SH-SY5Y (cell line): ENCODE results near the gene SLC6A11.

Source experiments
- GATA2 ChIP-seq: IDR thresholded peaks from 2 replicates; pipeline ENCODE4 v1.6.1; 2011; ENCODE audit warnings: mild to moderate bottlenecking, low read depth, low read length
- GATA3 ChIP-seq: IDR thresholded peaks from 2 replicates; pipeline ENCODE4 v1.6.1; 2011; ENCODE audit warnings: low read depth, mild to moderate bottlenecking, low read length, moderate library complexity

Gene SLC6A11

DNA sequence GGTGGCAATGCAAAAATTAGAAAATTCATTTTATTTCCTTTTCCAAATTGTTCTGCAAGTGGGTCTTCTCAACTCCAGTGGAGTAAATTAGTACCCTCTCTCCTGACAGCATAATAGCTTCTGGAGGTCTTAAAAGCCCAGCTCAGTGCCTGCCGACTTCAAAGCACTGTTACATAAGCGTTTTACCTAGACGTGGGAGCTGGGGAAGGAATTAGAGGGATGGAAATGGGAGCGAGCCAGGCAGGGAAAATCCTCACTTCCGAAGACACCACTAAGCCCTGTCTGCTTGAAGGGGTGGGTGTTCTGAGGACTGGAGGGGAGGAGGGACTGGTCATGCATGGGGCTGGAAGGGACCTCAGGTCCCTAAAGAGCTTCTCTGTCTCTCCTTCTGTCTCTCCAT, 99.3 kb downstream of the SLC6A11 start:
- TF ChIP-seq GATA3 (no peak), GATA2 (no peak)

DNA sequence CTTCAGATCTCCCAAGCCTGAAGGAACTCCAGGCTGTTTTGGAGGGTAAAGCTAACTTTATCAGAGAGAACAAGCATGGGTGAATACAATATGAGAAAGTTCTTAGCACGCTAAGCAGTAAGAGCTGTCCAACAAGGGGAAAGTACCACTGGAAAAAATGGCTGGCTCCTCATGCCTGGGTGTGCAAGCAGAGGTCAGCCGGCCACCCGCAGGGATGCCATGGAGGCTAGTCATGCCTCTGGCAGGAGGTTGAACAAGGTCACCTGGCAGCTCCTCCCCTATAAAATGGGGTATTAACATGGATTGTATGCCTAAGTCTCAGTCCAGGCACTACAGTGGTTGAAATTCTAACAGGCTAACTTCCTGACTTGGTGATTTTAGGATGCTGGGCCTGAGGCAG, 101.1 kb downstream of the SLC6A11 start:
- TF ChIP-seq GATA3 (no peak), GATA2 (no peak)

DNA sequence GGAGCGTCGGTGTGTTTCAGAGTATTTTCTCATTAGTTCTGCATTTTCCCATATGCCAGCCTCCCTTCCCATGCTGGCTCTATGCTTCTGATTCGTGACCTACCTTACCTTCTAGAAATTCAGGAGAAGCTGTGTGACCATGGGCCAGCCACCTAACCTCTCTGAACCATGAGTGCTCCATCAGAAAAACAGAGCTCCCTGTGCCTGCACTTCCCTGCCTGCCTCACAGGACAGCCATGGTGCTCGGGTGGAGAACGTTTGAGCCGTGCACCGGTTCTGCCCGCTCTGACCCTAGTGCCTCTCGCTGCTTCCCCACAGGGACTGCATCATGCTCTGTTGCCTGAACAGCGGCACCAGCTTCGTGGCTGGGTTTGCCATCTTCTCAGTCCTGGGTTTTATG, 102.0 kb downstream of the SLC6A11 start:
- TF ChIP-seq GATA2 (no peak), GATA3 (no peak)

DNA sequence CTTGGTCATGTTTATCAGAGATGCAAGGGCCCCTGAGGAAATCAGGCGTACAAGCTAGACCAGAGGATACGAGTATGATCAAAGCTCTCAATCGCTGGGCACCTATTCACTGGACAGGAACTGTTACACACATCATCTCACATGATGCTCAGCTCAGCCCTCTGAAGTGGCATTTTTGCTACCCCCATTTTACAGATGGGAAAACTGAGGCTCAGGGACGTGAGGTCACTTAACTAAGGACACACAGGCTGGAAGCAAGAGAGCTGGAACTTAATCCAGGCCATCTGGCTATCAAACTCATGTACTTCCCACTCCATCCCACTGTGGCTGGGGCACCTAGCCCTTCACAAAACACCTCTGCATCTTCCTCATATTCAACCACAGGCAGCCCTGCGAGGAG, 103.6 kb downstream of the SLC6A11 start:
- TF ChIP-seq GATA3: no peak

DNA sequence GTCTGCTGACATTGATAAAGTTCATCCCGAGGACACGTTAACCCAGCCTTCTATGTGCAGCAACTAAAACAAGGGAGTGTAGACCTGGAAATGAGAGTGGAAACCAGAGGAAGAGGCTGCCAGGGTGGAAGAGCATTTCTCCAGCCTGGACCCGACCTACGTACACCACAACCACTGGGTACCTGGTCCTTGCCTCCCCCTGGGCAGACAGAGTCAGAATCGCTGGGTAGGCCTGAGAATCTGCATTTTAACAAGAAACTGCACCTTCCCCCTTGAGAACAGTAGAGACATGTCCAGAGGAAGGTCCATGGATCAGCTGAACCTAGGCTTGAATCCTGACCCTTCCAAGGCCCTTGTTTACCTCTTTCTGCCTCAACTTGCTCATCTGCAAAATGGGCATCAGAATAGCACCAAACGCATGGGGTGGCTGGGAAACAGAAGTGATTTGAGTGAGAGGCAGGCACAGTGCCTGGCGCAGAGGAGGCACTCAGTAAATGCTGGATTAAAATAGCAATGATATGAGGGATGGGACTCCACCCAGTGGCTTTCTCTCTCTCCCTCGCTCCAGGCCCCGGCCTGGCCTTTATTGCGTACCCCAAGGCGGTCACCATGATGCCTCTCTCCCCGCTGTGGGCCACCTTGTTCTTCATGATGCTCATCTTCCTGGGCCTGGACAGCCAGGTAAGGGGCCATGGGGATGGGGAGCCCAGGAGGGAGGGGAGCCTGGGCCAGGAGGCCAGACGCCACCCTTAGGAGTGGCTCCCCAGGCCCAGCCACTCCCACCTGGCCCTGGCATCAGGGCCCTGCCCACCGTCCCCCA, 109.6 kb downstream of the SLC6A11 start:
- no peak for TF ChIP-seq GATA3
- TF ChIP-seq GATA2: no peak

DNA sequence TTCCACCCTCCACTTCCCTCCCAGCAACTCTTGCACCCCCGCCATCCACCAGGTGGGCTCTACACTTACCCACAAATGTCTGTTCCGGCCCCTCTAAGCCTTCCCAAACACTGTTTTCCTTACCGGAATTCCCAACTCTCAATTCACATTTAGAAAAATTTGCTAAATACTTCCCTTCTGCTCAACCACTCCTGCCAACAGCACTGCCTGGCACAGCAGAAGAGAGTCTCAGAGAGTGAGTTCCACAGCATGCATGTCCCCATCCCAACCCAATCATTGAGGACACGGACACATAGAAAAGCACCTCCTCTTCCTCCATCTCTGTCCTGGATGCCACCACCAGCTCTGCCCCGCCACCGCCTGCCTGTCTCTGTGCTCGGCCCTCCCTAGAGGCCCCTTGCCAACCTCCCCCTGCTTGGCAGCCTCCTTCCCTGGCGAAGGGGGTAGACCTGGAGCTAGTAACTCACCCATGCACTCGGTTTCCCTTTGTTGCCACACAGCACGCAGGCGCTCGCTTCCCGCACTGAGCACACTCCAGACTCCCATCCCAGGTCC, 110.3 kb downstream of the SLC6A11 start:
- TF ChIP-seq GATA3 (no peak), GATA2 (no peak)

DNA sequence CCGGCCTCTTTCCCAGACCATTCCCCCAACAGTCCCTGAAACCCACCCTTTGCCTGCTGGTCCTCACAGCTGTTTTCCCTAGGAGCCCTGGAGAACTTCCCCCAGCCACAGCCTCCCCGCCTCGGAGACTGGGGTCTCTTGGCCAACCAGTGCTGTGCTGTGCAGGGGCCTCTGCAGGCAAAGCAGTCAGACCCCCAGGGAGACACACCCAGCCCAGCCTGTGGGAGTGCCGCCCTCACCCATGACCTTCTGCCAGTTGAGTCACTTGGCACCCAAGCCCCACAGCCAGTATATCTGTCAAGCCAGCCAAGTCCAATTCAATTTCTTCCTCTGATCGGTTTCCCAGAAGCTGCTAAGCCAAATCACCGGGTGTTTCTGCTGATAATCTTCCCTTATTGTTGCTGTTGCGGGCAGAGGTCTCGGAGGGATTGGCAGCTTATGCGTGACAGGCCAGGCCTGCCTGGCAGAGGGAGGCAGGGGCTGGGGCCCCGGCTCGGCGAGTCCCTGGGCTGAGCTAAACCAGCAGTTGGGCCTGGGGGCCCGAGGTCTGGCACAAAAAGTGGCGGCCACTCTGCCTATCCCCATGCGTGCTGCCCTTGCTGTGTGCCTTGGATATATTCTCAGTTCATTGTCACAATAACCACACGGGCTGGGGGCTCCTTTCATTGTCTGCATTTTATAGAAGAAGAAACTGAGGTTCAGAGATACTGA, 110.9 kb downstream of the SLC6A11 start:
- TF ChIP-seq GATA3: no peak
- no peak for TF ChIP-seq GATA2

DNA sequence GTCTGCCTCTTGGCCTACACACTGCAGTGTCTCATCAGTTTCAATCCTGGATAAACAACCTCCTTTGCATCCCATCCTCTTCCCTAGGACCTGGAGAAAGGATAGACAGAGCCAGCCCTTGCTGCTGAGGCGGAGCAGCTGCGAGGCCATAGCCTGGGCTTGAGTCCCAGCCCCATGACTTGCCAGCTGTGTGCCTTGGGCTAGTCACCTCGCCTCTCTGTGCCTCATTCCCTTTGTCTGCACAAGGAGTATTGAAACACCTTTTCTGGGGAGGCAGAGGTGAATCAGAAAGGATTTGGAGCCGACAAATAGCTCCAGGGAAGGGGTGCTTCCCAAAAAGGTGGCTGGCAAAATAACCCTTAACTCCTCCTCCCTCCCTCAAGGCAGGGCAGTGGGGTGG, 111.5 kb downstream of the SLC6A11 start:
- TF ChIP-seq GATA3 (no peak), GATA2 (no peak)

DNA sequence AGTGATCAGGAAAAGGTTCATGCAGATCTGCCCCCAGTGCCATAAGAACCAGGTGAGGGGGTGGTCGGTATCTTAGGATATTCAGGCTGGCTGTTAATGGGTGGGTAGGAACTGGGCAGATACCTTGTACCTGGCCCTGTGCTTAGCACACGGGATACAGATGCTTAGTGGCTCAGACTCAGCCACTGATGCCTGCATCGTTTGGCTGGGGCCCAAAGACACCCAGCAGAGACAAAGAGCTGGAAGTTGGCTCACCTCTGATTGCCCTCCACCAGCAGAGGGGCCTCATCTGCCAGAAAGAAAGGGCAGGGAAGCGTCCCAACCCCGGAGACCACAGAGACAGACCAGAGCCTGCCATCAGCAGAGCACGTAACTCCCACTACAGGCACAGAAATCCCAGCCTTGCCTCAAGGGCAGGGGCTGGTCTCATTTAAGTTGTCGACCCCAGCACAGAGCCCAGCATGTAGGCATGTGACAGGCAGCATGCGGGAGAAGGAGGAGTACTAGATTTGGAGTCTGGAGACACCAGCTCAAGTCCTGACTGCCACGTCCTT, 112.5 kb downstream of the SLC6A11 start:
- TF ChIP-seq GATA3: no peak
- TF ChIP-seq GATA2: no peak

DNA sequence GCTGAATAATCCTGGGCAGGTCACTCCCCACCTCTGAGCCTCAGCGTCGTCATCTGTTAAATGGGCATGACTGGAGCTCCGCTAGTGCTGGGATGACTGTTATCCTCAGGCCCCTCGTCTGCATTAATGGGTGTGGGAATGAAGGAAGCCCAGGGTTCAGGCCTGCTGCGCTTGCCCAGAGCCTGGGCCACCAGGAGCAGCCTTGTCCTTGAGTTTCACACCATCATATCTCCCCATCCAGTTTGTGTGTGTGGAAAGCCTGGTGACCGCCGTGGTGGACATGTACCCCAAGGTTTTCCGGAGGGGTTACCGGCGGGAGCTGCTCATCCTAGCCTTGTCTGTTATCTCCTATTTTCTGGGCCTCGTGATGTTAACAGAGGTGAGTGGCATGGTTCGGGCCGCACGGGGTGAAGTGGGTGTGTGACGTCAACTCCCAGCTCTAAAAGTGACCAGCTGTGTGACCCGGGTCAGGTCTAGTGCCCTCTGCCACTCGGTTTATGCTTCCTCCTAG, 113.0 kb downstream of the SLC6A11 start:
- TF ChIP-seq GATA2: no peak
- TF ChIP-seq GATA3: no peak

DNA sequence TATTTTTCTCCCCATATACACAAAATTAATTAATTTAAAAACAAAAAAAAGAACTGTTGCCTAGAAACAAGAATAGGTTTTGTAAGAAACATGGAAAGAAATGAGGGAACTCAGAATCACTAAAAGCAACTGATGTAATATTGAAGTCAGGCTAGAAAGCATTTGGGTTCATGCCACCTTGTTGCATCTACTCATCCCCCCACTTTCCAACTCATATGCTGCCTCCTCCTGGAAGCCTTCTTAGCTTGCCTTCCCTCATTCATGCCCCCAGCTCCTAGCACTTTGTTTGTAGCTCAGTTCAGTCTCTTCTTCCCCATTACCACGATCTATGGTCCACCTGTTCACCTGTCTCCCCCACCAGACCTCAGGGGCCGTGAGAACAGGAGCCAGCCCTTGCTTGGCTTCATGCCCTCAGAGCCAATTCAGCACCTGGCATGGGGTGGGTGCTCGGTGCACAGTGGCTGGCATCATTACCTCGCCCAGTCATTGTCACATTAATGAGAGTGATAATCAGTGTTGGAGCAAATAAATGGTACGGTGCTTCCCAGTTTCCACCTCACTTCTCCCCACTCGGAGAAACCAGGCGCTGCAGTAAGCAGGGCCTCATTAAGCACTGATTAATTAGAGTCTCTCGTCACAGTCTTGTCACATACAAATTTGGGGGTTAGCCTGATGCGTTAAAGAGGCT, 114.1 kb downstream of the SLC6A11 start:
- TF ChIP-seq GATA2 (no peak), GATA3 (no peak)

DNA sequence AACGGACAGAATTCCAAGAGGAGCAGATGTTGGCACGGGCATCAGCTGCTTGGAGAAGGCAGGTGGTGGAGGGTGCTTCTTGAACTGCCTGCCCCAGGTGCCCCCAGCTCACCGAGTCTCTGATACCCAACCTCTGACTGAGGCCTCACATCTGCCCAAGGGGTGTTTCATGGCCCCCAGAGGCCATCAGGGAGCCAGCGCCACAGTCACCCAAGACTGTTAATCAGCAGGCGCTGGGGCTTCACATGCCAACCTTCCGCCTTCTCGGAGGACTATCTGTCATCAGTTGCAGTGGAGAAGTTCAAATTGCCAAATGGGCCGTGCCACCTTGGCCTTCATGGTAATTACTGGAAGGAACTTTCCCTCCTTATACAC, 114.6 kb downstream of the SLC6A11 start:
- TF ChIP-seq GATA2 (no peak), GATA3 (no peak)

DNA sequence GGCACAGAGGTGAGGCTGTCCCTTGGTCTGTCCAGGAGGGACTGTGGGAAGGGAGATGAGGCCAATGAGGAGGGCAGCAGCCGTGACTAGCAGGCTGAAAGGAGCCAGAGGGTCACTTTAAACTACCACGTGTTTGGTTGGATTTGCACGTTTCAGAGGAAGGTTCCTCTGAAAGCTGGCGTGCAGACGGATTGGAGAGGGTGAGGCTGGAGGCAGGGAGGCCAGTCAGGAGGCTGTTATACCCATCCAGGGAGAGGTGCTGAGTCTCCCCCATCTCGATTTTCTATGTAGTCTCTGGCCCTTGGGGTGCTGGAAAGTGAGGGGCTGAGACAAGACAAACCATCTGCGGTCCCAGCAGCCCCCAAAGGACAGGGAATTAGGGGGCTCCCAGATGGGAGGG, 116.6 kb downstream of the SLC6A11 start:
- TF ChIP-seq GATA2: no peak
- no peak for TF ChIP-seq GATA3

DNA sequence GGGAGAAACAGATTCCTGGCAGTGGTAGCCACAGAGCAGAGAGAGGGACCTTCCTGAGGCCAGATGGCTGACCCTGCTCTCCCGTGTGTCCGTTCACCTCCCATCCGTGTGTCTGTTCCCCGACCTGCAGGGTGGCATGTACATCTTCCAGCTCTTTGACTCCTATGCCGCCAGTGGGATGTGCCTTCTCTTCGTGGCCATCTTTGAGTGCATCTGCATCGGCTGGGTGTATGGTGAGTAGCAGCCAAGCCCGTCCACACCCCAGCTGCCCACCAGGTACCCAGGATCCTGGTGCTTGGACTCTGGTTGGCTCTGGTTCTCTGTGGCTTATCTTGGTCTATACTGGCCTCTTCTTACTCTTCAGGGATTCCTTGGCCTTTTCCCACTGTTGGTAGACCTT, 117.0 kb downstream of the SLC6A11 start:
- TF ChIP-seq GATA2: no peak
- TF ChIP-seq GATA3: no peak

DNA sequence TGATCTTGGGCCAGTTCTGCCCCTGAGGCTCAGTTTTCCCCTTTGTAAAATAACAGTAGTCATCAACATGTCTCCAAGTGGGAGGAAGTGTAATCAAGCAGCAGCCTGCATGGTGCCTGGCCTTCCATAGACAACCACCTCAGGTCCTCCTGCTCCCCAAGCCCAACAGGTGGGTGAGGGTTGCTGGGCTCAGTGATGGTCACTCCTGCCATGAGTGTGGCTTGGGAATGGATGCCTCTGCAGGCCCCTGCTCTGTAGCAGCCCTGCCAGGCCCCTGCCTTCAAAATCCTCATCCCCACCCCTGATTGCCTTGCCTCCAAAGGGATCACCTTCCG, 117.4 kb downstream of the SLC6A11 start:
- TF ChIP-seq GATA3 (no peak), GATA2 (no peak)
